ENCODE results near the gene BLTP3A. TPM values are rescaled to one million over a fixed set of nuclear protein-coding genes. Genes with fewer than 3 reads are reported as not detected.

The BLTP3A gene
- total and polyA plus RNA-seq, 7 donors, result 4.2 to 34.7 (median 16.5) TPM

GRCh38 chr6:34810017-34810882 lies 18.4 kb downstream of the BLTP3A start:
- H3K4me1 ChIP-seq, result peaks cover 40% of the 10 kb centered on the region
- 90 to 94% (median 92%) methylated on average over 10 of the region's 10 CpGs for WGBS, 3 donors
- no peak overlapping the region for H3K4me3 ChIP-seq
- intact Hi-C loops (cut with DNase I), result no loop called here
- ATAC-seq (no peak), DNase-seq (no peak)
- H3K36me3 ChIP-seq (ENCODE audit: insufficient read depth in 1 of 2, low read depth in 1 of 2), result no peaks in the 10 kb centered on the region
- no peaks in the 10 kb centered on the region for H3K9me3 ChIP-seq
- TF ChIP-seq, protein P1, sequence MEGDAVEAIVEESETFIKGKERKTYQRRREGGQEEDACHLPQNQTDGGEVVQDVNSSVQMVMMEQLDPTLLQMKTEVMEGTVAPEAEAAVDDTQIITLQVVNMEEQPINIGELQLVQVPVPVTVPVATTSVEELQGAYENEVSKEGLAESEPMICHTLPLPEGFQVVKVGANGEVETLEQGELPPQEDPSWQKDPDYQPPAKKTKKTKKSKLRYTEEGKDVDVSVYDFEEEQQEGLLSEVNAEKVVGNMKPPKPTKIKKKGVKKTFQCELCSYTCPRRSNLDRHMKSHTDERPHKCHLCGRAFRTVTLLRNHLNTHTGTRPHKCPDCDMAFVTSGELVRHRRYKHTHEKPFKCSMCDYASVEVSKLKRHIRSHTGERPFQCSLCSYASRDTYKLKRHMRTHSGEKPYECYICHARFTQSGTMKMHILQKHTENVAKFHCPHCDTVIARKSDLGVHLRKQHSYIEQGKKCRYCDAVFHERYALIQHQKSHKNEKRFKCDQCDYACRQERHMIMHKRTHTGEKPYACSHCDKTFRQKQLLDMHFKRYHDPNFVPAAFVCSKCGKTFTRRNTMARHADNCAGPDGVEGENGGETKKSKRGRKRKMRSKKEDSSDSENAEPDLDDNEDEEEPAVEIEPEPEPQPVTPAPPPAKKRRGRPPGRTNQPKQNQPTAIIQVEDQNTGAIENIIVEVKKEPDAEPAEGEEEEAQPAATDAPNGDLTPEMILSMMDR (IDR thresholded peaks at IDR 0.05), result no peak
- no peak overlapping the region for H3K27ac ChIP-seq
- no peaks in the 10 kb centered on the region for H3K27me3 ChIP-seq (ENCODE audit: insufficient read depth in 3 of 3, low read length in 2 of 3)

GRCh38 chr6:34810936-34811632 lies 19.2 kb downstream of the BLTP3A start:
- no peaks in the 10 kb centered on the region for H3K9me3 ChIP-seq
- DNase-seq (no peak), ATAC-seq (peak; percentile 50 to 81 (median 77))
- intact Hi-C loops (cut with DNase I), result no loop called here
- peaks cover 38% of the 10 kb centered on the region for H3K4me1 ChIP-seq
- no peaks in the 10 kb centered on the region for H3K36me3 ChIP-seq (ENCODE audit: insufficient read depth in 1 of 2, low read depth in 1 of 2)
- TF ChIP-seq, protein P1 (IDR thresholded peaks at IDR 0.05), result no peak
- H3K27me3 ChIP-seq (ENCODE audit: insufficient read depth in 3 of 3, low read length in 2 of 3), result no peaks in the 10 kb centered on the region
- H3K4me3 ChIP-seq, result no peak overlapping the region
- H3K27ac ChIP-seq, result no peak overlapping the region
- WGBS, 3 donors, result 68 to 81% (median 71%) methylated on average over 5 of the region's 5 CpGs

DNA sequence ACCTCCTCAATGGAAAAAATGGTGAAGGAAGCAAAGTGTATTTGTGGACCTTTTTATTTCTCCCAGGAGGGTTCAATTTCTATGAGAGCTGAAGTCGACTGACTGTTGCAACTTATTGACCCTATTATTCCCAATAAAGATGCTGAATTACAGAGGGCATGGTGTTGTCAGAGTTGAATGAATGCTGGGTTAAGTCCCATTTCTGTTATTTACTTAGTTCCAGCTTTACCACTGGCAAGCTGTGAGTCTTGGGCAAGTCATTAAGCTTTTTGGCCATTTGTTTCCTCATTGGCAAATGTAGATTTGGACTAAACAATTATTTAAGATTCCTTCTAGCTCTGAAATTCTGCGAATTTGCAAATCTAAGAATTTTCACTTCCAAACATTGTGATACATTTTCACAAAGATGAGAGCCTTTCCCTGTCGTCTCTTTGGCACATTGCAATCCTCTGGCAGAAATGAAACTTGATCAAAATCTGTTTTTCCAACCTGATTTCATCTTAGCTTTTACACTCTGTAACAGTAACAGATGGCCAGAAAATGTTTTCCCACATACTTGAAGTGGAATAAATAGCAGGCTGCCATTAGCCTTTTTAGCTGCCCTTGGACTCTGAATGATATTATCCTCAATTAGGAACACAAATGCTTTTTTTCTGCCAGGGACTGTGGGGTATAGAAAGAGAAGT lies 21.3 kb downstream of the BLTP3A start:
- no peaks in the 10 kb centered on the region for H3K27me3 ChIP-seq (ENCODE audit: insufficient read depth in 3 of 3, low read length in 2 of 3)
- H3K4me1 ChIP-seq, result peaks cover 21% of the 10 kb centered on the region
- ATAC-seq (no peak), DNase-seq (no peak)
- intact Hi-C loops (cut with DNase I), result no loop called here
- no peak overlapping the region for H3K4me3 ChIP-seq
- no peak overlapping the region for H3K27ac ChIP-seq
- TF ChIP-seq, protein P1 (IDR thresholded peaks at IDR 0.05), result no peak
- H3K9me3 ChIP-seq, result no peaks in the 10 kb centered on the region
- WGBS, 3 donors, result 27 to 39% (median 29%) methylated on average over 3 of the region's 3 CpGs
- H3K36me3 ChIP-seq (ENCODE audit: insufficient read depth in 1 of 2, low read depth in 1 of 2), result no peaks in the 10 kb centered on the region

DNA sequence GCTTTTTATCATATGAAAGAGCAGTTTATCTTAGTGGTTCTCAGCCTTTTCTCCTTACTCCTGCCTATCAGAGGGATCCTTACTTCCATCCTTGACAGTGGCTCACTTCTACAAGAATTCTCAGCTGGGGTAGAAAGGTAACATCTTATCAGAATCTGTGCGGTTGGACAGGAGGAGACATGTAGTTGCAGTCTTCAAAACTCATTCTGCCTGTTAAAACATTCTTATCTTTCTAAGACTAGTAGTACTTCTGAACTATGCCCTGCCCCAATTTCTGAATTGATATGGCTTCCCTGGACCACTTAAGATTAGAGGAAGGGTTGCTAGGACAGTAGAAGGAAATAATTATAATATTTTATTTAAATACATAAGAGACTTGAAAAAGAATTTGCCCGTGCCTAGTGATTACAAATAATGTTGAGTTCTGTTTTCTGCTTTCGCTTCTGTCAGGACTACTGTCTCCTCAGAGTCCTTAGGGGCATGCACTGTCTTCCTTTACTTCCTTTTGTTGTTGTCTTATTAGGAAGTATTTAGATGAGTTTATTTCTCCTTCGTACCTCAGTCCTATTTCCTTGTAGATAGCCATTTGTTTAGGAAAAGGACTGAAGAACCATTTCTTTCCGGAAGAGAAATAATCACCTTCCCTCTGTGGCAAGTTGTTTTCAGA lies 24.9 kb downstream of the BLTP3A start:
- Histone ChIP-seq H3K27me3 (ENCODE audit: insufficient read depth in 3 of 3, low read length in 2 of 3) (no peaks in the 10 kb centered on the region), H3K9me3 (no peaks in the 10 kb centered on the region), H3K36me3 (ENCODE audit: insufficient read depth in 1 of 2, low read depth in 1 of 2) (peaks cover 0 to 4% of the 10 kb centered on the region in 2 donors), H3K4me3 (no peak overlapping the region), H3K4me1 (peaks cover 30% of the 10 kb centered on the region), H3K27ac (no peak overlapping the region)
- intact Hi-C loops (cut with DNase I), result no loop called here
- WGBS, 3 donors, result 61 to 77% (median 75%) methylated on average over 5 of the region's 5 CpGs
- DNase-seq (no peak), ATAC-seq (no peak)
- TF ChIP-seq, protein P1 (IDR thresholded peaks at IDR 0.05), result no peak

Data from psoas muscle (tissue), 8 donors.